ENCODE results near the gene KLHL35.

GRCh38 chr11:75434886-75435570 is 2.0 kb upstream of the KLHL35 start:
- TF ChIP-seq, protein P1, sequence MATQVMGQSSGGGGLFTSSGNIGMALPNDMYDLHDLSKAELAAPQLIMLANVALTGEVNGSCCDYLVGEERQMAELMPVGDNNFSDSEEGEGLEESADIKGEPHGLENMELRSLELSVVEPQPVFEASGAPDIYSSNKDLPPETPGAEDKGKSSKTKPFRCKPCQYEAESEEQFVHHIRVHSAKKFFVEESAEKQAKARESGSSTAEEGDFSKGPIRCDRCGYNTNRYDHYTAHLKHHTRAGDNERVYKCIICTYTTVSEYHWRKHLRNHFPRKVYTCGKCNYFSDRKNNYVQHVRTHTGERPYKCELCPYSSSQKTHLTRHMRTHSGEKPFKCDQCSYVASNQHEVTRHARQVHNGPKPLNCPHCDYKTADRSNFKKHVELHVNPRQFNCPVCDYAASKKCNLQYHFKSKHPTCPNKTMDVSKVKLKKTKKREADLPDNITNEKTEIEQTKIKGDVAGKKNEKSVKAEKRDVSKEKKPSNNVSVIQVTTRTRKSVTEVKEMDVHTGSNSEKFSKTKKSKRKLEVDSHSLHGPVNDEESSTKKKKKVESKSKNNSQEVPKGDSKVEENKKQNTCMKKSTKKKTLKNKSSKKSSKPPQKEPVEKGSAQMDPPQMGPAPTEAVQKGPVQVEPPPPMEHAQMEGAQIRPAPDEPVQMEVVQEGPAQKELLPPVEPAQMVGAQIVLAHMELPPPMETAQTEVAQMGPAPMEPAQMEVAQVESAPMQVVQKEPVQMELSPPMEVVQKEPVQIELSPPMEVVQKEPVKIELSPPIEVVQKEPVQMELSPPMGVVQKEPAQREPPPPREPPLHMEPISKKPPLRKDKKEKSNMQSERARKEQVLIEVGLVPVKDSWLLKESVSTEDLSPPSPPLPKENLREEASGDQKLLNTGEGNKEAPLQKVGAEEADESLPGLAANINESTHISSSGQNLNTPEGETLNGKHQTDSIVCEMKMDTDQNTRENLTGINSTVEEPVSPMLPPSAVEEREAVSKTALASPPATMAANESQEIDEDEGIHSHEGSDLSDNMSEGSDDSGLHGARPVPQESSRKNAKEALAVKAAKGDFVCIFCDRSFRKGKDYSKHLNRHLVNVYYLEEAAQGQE (IDR thresholded peaks at IDR 0.05; ENCODE audit: insufficient read depth in 1 of 2, low read depth in 2 of 2, low read length in 2 of 2): no peak
- TF ChIP-seq POLR2AphosphoS5 (IDR thresholded peaks at IDR 0.05; ENCODE audit: low read depth, low read length): no peak
- TF ChIP-seq TAF1 (IDR thresholded peaks at IDR 0.05; ENCODE audit: borderline replicate concordance, insufficient read depth, low read length): no peak

Measured in PFSK-1 (cell line).